Activated naive CD4-positive, alpha-beta T cell treated with anti-CD3 and anti-CD28 coated beads, Interleukin-2, amount 50 U/mL, for 72 hours (primary cell): ENCODE results near the gene CCDC73. TPM values are rescaled to one million over a fixed set of nuclear protein-coding genes. Genes with fewer than 3 reads are reported as not detected.
"Not testable (repeated sequence)": the region's sequence is repeated elsewhere in the genome, so short reads cannot be mapped to it uniquely, and the experiment has no call there.

ENCODE experiments used
- ATAC-seq, 2 donors: fragments of 150-1000 bp; cut with Tn5 transposase; 2 replicates each; pipeline ENCODE4 v1.10.0; 2021; ENCODE audit warnings: mild to moderate bottlenecking in 2 of 2, moderate library complexity in 2 of 2
- DNase-seq, 2 donors: peaks; one replicate each; pipeline ENCODE4 v3.0.0; 2021 to 2022; ENCODE audit warnings: low spot score in 2 of 2
- H3K27ac Mint-ChIP-seq, 2 donors: one replicate each; pipeline ENCODE4 v1.8.0; 2022; ENCODE audit warnings: mild to moderate bottlenecking in 2 of 2, mixed read lengths in 2 of 2
- H3K36me3 Mint-ChIP-seq, 2 donors: one replicate each; pipeline ENCODE4 v1.8.0; 2022; ENCODE audit warnings: mixed read lengths in 2 of 2
- H3K9me3 Mint-ChIP-seq, 2 donors: one replicate each; pipeline ENCODE4 v1.8.0; 2022; ENCODE audit warnings: mixed read lengths in 2 of 2
- total RNA-seq, 2 donors: library from RNA; stranded (reverse); gene quantifications; one replicate each; pipeline ENCODE4 v1.2.3, GENCODE V29; 2022

Gene CCDC73
- total RNA-seq, 2 donors from 2014 or later, result 0.10 TPM; not detected in 1

DNA sequence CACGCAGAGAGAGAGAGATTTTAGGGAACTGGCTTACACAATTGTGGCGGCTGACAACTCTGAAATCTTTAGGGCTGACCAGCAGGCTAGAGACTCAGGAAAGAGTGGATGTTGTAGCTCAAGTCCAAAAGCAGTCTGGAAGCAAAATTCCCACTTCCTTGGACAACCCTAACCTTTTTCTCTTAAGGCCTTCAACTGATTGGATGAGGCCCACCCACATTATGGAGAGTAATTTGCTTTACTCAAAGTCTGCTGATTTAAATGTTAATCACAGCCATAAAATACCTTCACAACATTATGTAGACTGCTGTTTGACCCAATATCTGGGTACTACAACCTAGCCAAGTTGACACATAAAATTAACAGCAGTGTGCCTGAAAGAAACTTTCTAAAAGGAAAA lies 32.7 kb downstream of the CCDC73 start:
- peaks cover 6 to 11% of the 10 kb centered on the region in 2 donors for H3K36me3 Mint-ChIP-seq
- ATAC-seq, H3K27ac Mint-ChIP-seq, DNase-seq, H3K9me3 Mint-ChIP-seq: not testable (repeated sequence)

DNA sequence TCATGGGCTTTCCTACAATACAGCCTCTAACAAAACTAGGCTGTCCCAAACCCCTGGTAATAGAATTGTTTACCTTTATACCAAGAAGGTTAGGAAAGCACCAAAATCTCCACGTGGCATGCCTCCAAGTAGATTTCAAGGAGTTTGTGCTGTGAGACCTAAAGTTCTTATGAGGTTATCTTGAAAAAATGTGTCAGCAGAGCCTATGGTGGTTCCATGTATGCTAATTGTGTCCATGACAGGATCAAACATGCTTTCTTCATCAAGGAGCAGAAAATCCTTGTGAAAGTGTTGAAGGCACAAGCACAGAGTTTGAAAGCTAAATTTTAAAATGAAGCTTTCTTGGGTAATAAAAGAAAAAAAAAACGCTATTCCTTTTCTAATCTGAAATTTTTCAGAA lies 36.2 kb downstream of the CCDC73 start:
- Mint-ChIP-seq H3K27ac (no peak overlapping the region), H3K36me3 (peaks cover 6% of the 10 kb centered on the region in 2 donors), H3K9me3 (peaks cover 4% of the 10 kb centered on the region in 2 donors)
- ATAC-seq (no peak), DNase-seq (no peak)

DNA sequence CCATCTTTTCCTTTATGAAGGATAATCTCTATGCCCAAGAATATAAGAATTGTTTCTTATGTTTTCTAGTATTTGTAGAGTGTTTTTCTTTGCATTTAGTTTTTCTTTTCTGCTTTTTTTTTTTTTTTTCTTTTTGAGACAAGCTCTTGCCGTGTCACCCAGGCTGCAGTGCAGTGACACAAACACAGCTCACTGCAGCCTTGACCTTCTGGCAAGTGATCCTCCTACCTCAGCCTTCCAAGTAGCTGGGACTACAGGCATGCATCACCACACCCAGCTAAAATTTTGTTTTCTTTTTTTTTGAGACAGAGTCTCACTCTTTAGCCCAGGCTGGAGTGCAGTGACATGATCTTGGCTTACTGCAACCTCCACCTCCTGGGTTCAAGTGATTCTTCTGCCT lies 41.3 kb downstream of the CCDC73 start:
- H3K36me3 Mint-ChIP-seq, result not testable (repeated sequence)

DNA sequence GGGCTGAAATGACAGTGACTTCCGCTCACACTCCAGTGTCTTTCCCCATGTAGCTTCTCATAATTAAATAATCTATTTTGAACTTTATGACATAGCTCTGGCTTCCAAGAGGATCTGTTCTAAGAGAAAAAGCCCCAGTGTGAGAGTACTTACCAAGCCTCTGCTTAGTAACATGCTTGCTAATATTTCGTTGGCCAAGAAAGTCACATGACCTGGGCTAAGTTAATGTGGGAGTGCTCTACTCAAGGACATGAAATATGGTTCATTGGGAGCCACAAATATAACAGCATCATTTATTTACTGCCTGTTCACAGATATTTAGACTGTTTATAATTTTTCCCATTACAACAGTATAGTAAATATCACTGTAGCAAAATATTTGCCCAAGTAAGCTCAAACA lies 42.5 kb downstream of the CCDC73 start:
- DNase-seq (no peak), ATAC-seq (no peak)
- no peak overlapping the region for H3K27ac Mint-ChIP-seq
- peaks cover 6% of the 10 kb centered on the region in 2 donors for H3K9me3 Mint-ChIP-seq
- H3K36me3 Mint-ChIP-seq, result peaks cover 0 to 10% of the 10 kb centered on the region in 2 donors

More for the DNA sequence above, 41.3 kb downstream of the CCDC73 start:
- not testable (repeated sequence) for H3K9me3 Mint-ChIP-seq, DNase-seq, ATAC-seq, H3K27ac Mint-ChIP-seq

DNA sequence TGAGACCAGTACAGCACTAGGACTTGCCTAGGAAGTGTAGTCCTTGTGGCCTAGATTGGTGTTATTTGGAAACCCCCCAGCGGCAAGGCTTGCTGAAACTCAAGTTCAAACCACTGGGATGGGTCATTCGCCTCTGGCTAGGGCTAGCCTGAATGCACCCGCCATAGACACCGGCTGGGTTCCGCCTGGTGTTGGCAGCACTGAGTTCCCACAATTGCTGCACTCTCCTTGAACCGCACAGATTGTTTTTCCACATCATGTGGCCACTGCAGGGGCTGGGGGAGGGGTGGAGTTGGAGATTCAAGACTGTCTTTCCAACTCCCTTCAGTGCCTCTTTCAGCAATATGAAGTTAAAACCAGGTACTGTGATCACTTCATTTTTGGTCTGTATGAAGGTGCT lies 43.1 kb downstream of the CCDC73 start:
- ATAC-seq (no peak), DNase-seq (no peak)
- H3K27ac Mint-ChIP-seq, result no peak overlapping the region
- peaks cover 6 to 13% of the 10 kb centered on the region in 2 donors for H3K9me3 Mint-ChIP-seq
- H3K36me3 Mint-ChIP-seq, result peaks cover 0 to 16% of the 10 kb centered on the region in 2 donors

- DNase-seq, result no peak
- ATAC-seq, result no peak
- Mint-ChIP-seq H3K36me3 (peaks cover 0 to 5% of the 10 kb centered on the region in 2 donors), H3K9me3 (peaks cover 12 to 18% of the 10 kb centered on the region in 2 donors), H3K27ac (no peak overlapping the region)
Observed at GRCh38 chr11:32729976-32730375, 64.5 kb downstream of the CCDC73 start.

DNA sequence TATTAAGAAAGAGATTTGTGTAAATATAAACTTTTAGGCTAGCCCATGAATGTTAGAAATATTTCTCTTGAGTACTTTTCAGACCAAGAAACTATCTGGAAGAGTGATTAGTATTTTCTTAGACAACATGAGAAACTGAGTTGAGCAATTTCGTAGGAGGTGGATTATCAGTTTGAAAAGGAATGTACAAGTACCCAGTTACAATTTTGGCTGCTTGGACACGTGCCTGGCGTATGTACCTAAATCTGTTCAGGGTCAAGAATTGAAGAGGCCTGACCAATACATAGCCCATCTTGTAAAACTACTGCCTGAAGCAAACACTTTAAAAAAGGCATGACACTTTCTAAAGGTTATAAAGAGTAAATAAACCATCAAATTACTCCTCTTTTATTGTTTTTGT lies 71.1 kb downstream of the CCDC73 start:
- DNase-seq (no peak), ATAC-seq (no peak)
- H3K27ac Mint-ChIP-seq, result no peak overlapping the region
- H3K36me3 Mint-ChIP-seq, result no peaks in the 10 kb centered on the region
- H3K9me3 Mint-ChIP-seq, result no peaks in the 10 kb centered on the region

- Mint-ChIP-seq H3K36me3 (no peaks in the 10 kb centered on the region), H3K27ac (no peak overlapping the region), H3K9me3 (no peaks in the 10 kb centered on the region)
- ATAC-seq (no peak), DNase-seq (no peak)
Observed at GRCh38 chr11:32722255-32722654, 72.2 kb downstream of the CCDC73 start.

DNA sequence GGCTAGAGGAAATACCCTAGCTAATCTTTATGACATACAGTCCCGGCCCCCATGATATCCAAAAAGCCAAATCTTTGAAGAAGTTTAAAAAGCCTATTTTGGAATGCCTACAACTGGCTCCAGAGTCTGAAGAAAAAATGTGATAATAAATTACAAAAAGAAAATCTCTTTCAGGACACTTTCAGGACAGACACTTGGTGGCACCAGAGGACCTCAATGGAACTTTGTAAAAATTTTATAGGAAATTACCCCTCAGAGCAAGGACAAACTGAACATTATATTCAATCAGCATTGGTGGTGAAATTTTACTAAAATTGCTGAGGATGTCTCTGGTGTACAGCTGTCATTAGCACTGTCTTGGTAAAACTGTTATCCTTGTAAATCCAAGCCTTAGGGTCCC lies 81.0 kb downstream of the CCDC73 start:
- no peaks in the 10 kb centered on the region for H3K9me3 Mint-ChIP-seq
- no peaks in the 10 kb centered on the region for H3K36me3 Mint-ChIP-seq
- H3K27ac Mint-ChIP-seq, result no peak overlapping the region
- ATAC-seq (no peak), DNase-seq (no peak)

DNA sequence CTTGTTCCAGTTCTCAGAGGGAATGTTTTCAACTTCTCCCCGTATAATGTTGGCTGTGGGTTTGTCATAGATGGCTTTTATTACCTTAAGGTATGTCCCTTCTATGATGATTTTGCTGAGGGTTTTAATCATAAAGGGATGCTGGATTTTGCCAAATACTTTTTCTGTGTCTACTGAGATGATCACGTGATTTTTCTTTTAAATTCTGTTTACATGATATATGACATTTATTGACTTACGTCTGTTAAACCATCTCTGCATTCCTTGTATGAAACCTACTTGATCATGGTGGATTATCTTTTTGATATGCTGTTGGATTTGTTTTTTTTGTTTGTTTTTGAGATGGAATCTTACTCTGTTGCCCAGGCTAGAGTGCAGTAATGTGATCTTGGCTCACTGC lies 85.5 kb downstream of the CCDC73 start:
- not testable (repeated sequence) for ATAC-seq, DNase-seq, H3K9me3 Mint-ChIP-seq, H3K36me3 Mint-ChIP-seq, H3K27ac Mint-ChIP-seq

DNA sequence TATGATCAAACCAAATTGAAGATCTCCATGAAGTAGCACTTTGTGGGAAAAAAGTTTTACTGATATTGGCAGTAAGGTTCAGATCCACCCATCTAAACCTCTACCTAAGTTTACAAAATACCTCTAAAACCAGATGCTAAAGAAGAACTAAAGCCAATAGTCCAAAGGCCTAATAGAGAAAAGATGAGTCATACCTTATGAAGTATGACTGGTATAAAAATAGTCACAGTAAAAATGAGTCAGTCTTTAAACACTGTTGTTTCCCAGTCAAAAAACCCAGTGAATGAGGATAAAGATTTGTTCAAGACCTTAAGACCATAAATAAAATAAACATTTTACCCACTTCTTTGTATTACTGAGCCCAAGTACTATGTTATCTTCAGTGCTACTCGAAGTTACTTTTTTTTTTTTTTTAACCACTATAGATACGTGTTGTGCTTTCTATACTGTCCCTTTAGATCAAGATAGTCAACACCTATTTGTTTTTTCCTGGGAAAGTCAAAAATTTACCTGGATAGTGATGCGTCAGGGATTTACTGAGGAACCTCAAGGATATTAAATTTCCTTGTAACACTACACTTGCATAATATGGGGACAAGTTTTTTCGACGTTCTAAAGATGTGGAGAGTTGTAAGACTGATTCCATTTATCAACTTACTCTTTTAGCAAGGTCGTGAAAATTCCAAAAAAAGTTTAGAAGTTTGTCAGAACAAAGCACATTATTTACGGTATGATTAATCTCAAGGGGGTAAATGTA lies 87.3 kb downstream of the CCDC73 start:
- Mint-ChIP-seq H3K36me3 (no peaks in the 10 kb centered on the region), H3K9me3 (peaks cover 0 to 6% of the 10 kb centered on the region in 2 donors), H3K27ac (no peak overlapping the region)
- peak in 1 of 2 donors; percentile 63 for ATAC-seq
- DNase-seq, result no peak

- no peak for ATAC-seq
- Mint-ChIP-seq H3K27ac (no peak overlapping the region), H3K9me3 (peaks cover 0 to 6% of the 10 kb centered on the region in 2 donors), H3K36me3 (no peaks in the 10 kb centered on the region)
- no peak for DNase-seq
Observed at GRCh38 chr11:32705309-32706033, 89.0 kb downstream of the CCDC73 start.

DNA sequence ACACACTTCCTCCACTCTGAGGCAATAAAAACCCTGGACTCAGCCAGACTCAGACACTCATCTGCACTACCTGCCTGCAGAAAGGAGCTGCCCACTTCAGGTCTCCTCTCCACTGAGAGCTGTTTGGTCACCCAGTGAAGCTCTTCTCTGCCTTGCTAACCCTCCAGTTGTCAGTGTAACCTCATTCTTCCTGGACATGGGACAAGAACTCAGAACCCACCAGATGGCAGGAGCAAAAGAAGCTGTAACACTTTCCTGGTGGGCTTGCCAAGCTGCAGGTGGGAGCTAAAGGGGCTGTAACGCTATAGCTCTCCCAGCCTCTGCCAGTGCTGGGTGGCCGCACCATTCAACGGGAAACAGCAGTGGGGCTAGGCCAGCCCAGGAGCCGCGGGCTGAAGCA lies 89.7 kb downstream of the CCDC73 start:
- no peak for ATAC-seq

DNA sequence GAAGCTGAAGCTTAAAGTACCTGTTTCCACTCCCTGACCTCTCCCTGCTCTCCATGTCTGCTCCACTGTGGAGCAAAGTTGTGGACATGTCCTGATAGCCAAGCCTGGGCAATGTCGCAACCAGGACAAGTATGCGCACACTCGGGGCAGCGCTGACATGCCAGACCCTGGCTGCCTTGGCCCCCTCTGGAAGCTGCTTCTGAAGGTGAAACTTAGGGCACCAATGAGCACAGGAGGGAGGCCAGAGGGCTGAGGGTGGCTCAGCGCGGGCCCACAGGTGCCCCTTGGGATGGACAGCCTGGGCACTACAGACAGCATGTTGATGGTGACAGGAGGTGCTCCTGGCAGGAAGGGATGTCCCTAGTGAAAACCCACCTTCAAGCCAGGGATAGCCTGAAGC lies 90.2 kb downstream of the CCDC73 start:
- no peaks in the 10 kb centered on the region for H3K36me3 Mint-ChIP-seq
- H3K9me3 Mint-ChIP-seq, result peaks cover 0 to 6% of the 10 kb centered on the region in 2 donors
- DNase-seq (no peak), ATAC-seq (no peak)
- H3K27ac Mint-ChIP-seq, result no peak overlapping the region

More for the DNA sequence above, 89.7 kb downstream of the CCDC73 start:
- no peaks in the 10 kb centered on the region for H3K36me3 Mint-ChIP-seq
- H3K9me3 Mint-ChIP-seq, result peaks cover 0 to 6% of the 10 kb centered on the region in 2 donors
- no peak overlapping the region for H3K27ac Mint-ChIP-seq
- DNase-seq, result no peak

DNA sequence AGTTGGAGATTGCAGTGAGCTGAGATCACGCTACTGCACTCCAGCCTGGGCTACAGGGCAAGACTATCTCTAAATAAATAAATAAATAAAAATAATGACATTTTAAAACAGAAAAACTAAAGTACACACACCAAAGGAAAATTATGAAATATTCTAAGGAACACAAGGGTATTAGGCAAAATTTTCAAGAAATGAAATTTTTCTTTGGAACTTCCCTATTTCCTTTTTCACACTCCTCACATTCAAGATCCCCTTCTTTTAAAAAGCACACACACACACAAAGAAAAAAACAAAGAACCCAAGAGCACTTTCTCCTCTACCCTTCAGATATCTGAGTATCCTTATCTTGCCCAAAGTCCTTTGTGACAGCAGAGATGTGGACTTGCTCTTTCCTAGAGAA lies 92.8 kb downstream of the CCDC73 start:
- no peak for ATAC-seq
- Mint-ChIP-seq H3K9me3 (peaks cover 0 to 6% of the 10 kb centered on the region in 2 donors), H3K36me3 (no peaks in the 10 kb centered on the region), H3K27ac (no peak overlapping the region)
- DNase-seq, result no peak

DNA sequence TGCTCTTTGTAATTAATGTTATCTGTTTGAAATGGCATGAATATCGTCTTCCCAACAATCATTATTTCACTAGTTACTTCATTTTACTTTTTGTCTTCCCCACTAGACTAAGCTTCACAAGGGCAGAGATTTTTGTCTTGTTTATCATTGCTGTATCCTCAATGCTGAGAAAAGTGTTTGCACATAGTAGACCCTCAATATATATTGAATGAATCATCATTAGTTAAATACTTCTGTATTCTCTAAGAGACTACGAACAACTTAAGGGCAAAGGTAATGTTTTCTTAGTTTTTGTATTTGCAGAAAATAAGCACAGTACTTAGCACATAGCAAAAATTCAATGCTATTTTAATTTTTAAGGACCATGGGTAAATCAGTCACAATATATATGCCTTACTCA lies 95.9 kb downstream of the CCDC73 start:
- no peak for DNase-seq
- H3K27ac Mint-ChIP-seq, result no peak overlapping the region
- H3K9me3 Mint-ChIP-seq, result no peaks in the 10 kb centered on the region
- no peaks in the 10 kb centered on the region for H3K36me3 Mint-ChIP-seq
- ATAC-seq, result no peak

GRCh38 chr11:32671051-32671450 lies 123.4 kb downstream of the CCDC73 start:
- Mint-ChIP-seq H3K36me3 (no peaks in the 10 kb centered on the region), H3K9me3 (peaks cover 0 to 4% of the 10 kb centered on the region in 2 donors), H3K27ac (no peak overlapping the region)
- DNase-seq (no peak), ATAC-seq (no peak)

GRCh38 chr11:32659672-32660071 lies 134.8 kb downstream of the CCDC73 start:
- Mint-ChIP-seq H3K9me3 (peaks cover 2 to 4% of the 10 kb centered on the region in 2 donors), H3K36me3 (no peaks in the 10 kb centered on the region), H3K27ac (no peak overlapping the region)
- ATAC-seq, result no peak
- DNase-seq, result no peak
